K562 (cell line): Measurements from ENCODE around the gene QPRT. TPM values are rescaled to one million over a fixed set of nuclear protein-coding genes. Genes with fewer than 3 reads are reported as not detected.
A peak's percentile ranks its signal among the peaks of the same experiment; 100 is the strongest.

Experiments used
- ARHGAP35 ChIP-seq: fragments of 450-650 bp; IDR thresholded peaks from 2 replicates; pipeline ENCODE4 v1.6.1; 2018; ENCODE audit not compliant: partially characterized antibody
- ASH1L ChIP-seq: fragments of 450-650 bp; IDR thresholded peaks from 2 replicates; pipeline ENCODE4 v1.6.1; 2018; ENCODE audit warnings: borderline replicate concordance, mild to moderate bottlenecking, low read depth; ENCODE audit not compliant: partially characterized antibody
- ATF1 ChIP-seq, 2 experiments: fragments of 450-650 bp in 1 of 2; IDR thresholded peaks; 2 replicates each; pipeline ENCODE4 v1.6.1; 2016; ENCODE audit warnings: missing compliant biosample characterization in 1 of 2, missing genetic modification characterization in 1 of 2
- ATF7 ChIP-seq: fragments of 450-650 bp; IDR thresholded peaks from 2 replicates; pipeline ENCODE4 v1.7.1; 2014; ENCODE audit warnings: mild to moderate bottlenecking, moderate library complexity
- BRF1 ChIP-seq: IDR thresholded peaks from 3 replicates; pipeline ENCODE4 v1.6.1; 2011; ENCODE audit warnings: borderline replicate concordance, mild to moderate bottlenecking; ENCODE audit not compliant: insufficient read length; ENCODE audit errors: extremely low read depth
- CCAR2 ChIP-seq: fragments of 200-400 bp; formaldehyde crosslinking; IDR thresholded peaks from 2 replicates; pipeline ENCODE4 v1.6.1; 2017; ENCODE audit warnings: mild to moderate bottlenecking, low read depth, low read length
- CTCFL ChIP-seq: IDR thresholded peaks from 2 replicates; pipeline ENCODE4 v1.6.1; 2011; ENCODE audit warnings: borderline replicate concordance, low read depth, mild to moderate bottlenecking, moderate library complexity, low read length; ENCODE audit not compliant: insufficient read depth, poor library complexity, severe bottlenecking
- EP400 ChIP-seq: fragments of 450-650 bp; IDR thresholded peaks from 2 replicates; pipeline ENCODE4 v1.6.1; 2017; ENCODE audit warnings: antibody characterized with exemption, mild to moderate bottlenecking, moderate library complexity
- ILF3 ChIP-seq: fragments of 450-650 bp; IDR thresholded peaks from 2 replicates; pipeline ENCODE4 v1.6.1; 2018; ENCODE audit warnings: antibody characterized with exemption, mild to moderate bottlenecking, moderate library complexity, borderline replicate concordance
- KLF1 ChIP-seq: fragments of 450-650 bp; IDR thresholded peaks from 2 replicates; pipeline ENCODE4 v1.6.1; 2016; ENCODE audit warnings: missing genetic modification characterization, missing compliant biosample characterization
- MAFG ChIP-seq: fragments of 450-650 bp; conservative IDR thresholded peaks from 2 replicates; pipeline ENCODE4 v1.6.1; 2016; ENCODE audit warnings: missing genetic modification characterization, missing compliant biosample characterization
- MCM7 ChIP-seq, 2 experiments: fragments of 450-650 bp; IDR thresholded peaks; 2 replicates each; pipeline ENCODE4 v1.6.1; 2016 to 2018
- MTA3 ChIP-seq: fragments of 450-650 bp; formaldehyde crosslinking; IDR thresholded peaks from 2 replicates; pipeline ENCODE4 v1.6.1; 2017; ENCODE audit warnings: mild to moderate bottlenecking, borderline replicate concordance
- NCOA4 ChIP-seq: fragments of 450-650 bp; IDR thresholded peaks from 2 replicates; pipeline ENCODE4 v1.6.1; 2018; ENCODE audit warnings: mild to moderate bottlenecking; ENCODE audit not compliant: partially characterized antibody
- PHB ChIP-seq: fragments of 250-450 bp; sonication (Bioruptor Pico); IDR thresholded peaks from 2 replicates; pipeline ENCODE4 v1.5.0; 2021
- PHF21A ChIP-seq: fragments of 450-650 bp; IDR thresholded peaks from 2 replicates; pipeline ENCODE4 v1.6.1; 2017; ENCODE audit warnings: low read depth, borderline replicate concordance
- RAD21 ChIP-seq, 2 experiments: fragments of 250-450 bp in 1 of 2; fragments of 450-650 bp in 1 of 2; sonication (Bioruptor Pico) in 1 of 2; formaldehyde crosslinking in 1 of 2; IDR thresholded peaks in 1 of 2; conservative IDR thresholded peaks in 1 of 2; 2 replicates each; pipeline versions ENCODE4 v1.4.0 to v1.8.0; 2020 to 2022; ENCODE audit warnings: mild to moderate bottlenecking in 2 of 2, moderate library complexity in 1 of 2
- SP2 ChIP-seq: IDR thresholded peaks from 2 replicates; pipeline ENCODE4 v1.6.1; 2011; ENCODE audit warnings: mild to moderate bottlenecking, low read depth, low read length, moderate library complexity; ENCODE audit not compliant: poor library complexity, severe bottlenecking; ENCODE audit errors: extremely low read depth
- SPI1 ChIP-seq: IDR thresholded peaks from 2 replicates; pipeline ENCODE4 v1.6.1; 2011; ENCODE audit warnings: low read depth, low read length, control low read depth, borderline replicate concordance
- TCF7 ChIP-seq: sonication (generic); IDR thresholded peaks from 2 replicates; pipeline ENCODE4 v1.6.1; 2016; ENCODE audit warnings: antibody characterized with exemption, borderline replicate concordance
- ZNF511 ChIP-seq: sonication (generic); formaldehyde crosslinking; IDR thresholded peaks from 2 replicates; pipeline ENCODE4 v1.8.0; 2022; ENCODE audit warnings: mild to moderate bottlenecking, missing genetic modification reagents
- polyA plus RNA-seq, 8 experiments: library from polyadenylated mRNA; depleted of rRNA in 4 of 8; stranded (reverse) in 5 of 8; unstranded in 3 of 8; fragments of >200 nt; fragmentation: Nextera tagmentation in 2 of 8; fragmentation: Illumina TruSeq in 1 of 8; extraction: Ambion mirVana in 2 of 8; extraction: Trizol in 1 of 8; gene quantifications; 2 replicates each; pipeline versions ENCODE4 v1.2.1 to v1.2.3, GENCODE V29; 2011 to 2014; ENCODE audit warnings: inconsistent platforms in 1 of 8, missing spikeins in 1 of 8
- total RNA-seq, 7 experiments: library from RNA; depleted of rRNA in 6 of 7; stranded (reverse); fragments of >200 nt in 6 of 7; fragmentation: Illumina TruSeq in 2 of 7; extraction: Trizol in 2 of 7; gene quantifications; 2 replicates each; pipeline versions ENCODE4 v1.2.1 to v1.2.3, GENCODE V29; 2011 to 2021; ENCODE audit warnings: low replicate concordance in 1 of 7
- TF ChIP-seq, protein P1 (sequence below): sonication (generic); formaldehyde crosslinking; IDR thresholded peaks from 2 replicates; pipeline ENCODE4 v1.8.1; 2023; ENCODE audit warnings: mild to moderate bottlenecking, missing genetic modification reagents
- TF ChIP-seq, protein P2 (sequence below): IDR thresholded peaks from 2 replicates; pipeline ENCODE4 v1.6.1; 2014; ENCODE audit warnings: antibody characterized with exemption

QPRT gene
- total and polyA plus RNA-seq, 9 of the 15 experiments (the other 6 are each of a cell fraction or from before 2014, with no cell fraction given): 7.7 to 112 (median 64.1) TPM

GRCh38 chr16:29710227-29711219 is 31.5 kb downstream of the QPRT start (continued):
- TF ChIP-seq ZNF511 (CRISPR knock-in tag) (no peak), ATF1 (CRISPR knock-in tag; IDR thresholded peaks at IDR 0.05) (no peak), ATF1 (tag; IDR thresholded peaks at IDR 0.05) (no peak; the same call in 1 of the 2 replicates), ARHGAP35 (no peak), MCM7 (IDR thresholded peaks at IDR 0.05) (no peak), EP400 (peak; percentile 76), ASH1L (no peak), KLF1 (tag) (no peak), TCF7 (no peak), CTCFL (no peak), BRF1 (no peak), MAFG (tag) (no peak), MTA3 (no peak), ILF3 (no peak), RAD21 (CRISPR knock-in tag; conservative IDR thresholded peaks at IDR 0.05 in 1 of 2, IDR thresholded peaks at IDR 0.05 in 1 of 2) (peak; percentile 59 to 67), NCOA4 (no peak), ATF7 (no peak), CCAR2 (no peak), SP2 (no peak), PHF21A (peak; percentile 75; the same call in 1 of the 2 replicates), PHB (CRISPR knock-in tag) (no peak), SPI1 (no peak)
- TF ChIP-seq, protein P1, sequence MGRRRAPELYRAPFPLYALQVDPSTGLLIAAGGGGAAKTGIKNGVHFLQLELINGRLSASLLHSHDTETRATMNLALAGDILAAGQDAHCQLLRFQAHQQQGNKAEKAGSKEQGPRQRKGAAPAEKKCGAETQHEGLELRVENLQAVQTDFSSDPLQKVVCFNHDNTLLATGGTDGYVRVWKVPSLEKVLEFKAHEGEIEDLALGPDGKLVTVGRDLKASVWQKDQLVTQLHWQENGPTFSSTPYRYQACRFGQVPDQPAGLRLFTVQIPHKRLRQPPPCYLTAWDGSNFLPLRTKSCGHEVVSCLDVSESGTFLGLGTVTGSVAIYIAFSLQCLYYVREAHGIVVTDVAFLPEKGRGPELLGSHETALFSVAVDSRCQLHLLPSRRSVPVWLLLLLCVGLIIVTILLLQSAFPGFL (CRISPR knock-in tag): no peak
- TF ChIP-seq, protein P2, sequence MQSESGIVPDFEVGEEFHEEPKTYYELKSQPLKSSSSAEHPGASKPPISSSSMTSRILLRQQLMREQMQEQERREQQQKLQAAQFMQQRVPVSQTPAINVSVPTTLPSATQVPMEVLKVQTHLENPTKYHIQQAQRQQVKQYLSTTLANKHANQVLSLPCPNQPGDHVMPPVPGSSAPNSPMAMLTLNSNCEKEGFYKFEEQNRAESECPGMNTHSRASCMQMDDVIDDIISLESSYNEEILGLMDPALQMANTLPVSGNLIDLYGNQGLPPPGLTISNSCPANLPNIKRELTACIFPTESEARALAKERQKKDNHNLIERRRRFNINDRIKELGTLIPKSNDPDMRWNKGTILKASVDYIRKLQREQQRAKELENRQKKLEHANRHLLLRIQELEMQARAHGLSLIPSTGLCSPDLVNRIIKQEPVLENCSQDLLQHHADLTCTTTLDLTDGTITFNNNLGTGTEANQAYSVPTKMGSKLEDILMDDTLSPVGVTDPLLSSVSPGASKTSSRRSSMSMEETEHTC: peak; percentile 77
